Fibroblast of the conjunctiva (primary cell): ENCODE results near the gene SYNJ2.
A peak's percentile ranks its signal among the peaks of the same experiment; 100 is the strongest.

ENCODE experiments used
- DNase-seq: peaks from one replicate; pipeline ENCODE4 v3.0.0-alpha.2; 2010; ENCODE audit warnings: low read depth

Gene SYNJ2

DNA sequence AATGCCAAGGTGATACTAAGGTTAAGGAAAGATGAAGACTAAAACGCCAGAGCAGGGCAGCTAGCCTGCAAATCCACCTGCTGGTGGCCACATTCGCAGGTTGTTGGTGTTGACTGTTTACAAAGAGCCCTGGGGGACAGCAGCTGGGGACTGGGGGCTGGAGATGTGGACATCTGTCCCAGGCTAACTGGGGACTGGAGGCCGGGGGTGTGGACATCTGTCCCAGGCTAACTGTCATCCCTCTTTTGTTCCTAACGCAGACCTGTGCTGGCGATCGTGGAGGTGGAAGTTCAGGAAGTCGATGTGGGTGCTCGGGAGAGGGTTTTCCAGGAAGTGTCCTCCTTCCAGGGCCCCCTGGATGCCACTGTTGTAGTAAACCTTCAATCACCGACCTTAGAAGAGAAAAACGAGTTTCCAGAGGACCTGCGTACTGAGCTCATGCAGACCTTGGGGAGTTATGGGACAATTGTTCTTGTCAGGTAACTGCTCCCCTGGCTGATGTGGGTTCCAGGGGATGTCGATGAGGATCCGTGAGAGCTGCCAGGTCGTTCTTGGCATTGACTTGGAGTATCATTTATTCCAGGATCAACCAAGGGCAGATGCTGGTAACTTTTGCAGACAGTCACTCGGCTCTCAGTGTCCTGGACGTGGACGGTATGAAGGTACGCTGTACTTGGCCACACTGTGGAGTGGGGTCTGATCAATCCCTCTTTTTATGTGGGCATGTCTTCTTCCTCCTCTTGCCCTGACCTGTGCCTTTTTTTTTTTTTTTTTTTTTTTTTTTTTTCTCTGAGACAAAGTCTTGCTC, 99.4 kb downstream of the SYNJ2 start:
- no peak for DNase-seq

GRCh38 chr6:158081657-158081935, 99.9 kb downstream of the SYNJ2 start:
- DNase-seq = no peak

GRCh38 chr6:158083455-158084325, 102.0 kb downstream of the SYNJ2 start:
- no peak for DNase-seq

- DNase-seq = no peak
Measured at GRCh38 chr6:158085261-158086053, 103.8 kb downstream of the SYNJ2 start.

GRCh38 chr6:158086054-158086503, 104.4 kb downstream of the SYNJ2 start:
- no peak for DNase-seq

- DNase-seq = no peak
Measured at GRCh38 chr6:158086504-158087223, 105.0 kb downstream of the SYNJ2 start.

- no peak for DNase-seq
Measured at GRCh38 chr6:158087224-158087867, 105.7 kb downstream of the SYNJ2 start.

GRCh38 chr6:158092806-158093205, 111.1 kb downstream of the SYNJ2 start:
- DNase-seq = no peak

DNA sequence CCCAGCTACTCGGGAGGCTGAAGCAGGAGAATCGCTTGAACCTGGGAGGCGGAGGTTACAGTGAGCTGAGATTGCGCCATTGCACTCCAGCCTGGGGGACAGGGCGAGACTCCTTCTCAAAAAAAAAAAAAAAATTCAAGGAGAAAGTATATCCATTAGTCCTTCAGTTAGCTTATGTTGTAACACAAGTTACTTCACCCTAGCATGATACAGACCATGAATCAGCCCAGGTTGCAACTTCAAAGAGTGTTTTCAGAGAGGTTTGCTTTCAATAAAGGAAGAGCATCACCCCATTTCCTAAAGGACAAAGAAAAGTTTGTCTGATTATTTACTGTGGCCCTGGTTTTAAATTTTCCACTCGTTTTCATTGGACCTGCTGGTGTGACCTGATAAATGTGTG, 113.4 kb downstream of the SYNJ2 start:
- no peak for DNase-seq

- DNase-seq = no peak
Measured at GRCh38 chr6:158095671-158096070, 114.0 kb downstream of the SYNJ2 start.

GRCh38 chr6:158103228-158103627, 121.6 kb downstream of the SYNJ2 start:
- no peak for DNase-seq

DNA sequence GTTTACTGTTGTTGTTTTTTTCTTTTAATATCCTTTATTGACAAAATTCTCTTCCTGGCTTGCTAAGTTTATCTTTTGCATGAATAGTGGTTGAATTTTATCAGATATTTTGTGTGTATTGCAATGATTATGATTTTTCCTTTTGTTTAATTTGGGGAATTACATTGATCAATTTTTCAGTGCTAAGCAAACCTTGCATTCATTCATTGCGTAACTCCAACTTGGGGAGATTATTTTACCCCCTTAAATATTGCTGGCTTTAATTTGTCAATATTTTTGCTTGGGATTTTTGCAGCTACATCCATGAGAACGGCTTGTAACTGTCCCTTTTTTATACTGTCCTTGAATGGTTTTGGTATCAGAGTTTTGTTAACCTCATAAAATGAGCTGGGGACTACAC, 123.0 kb downstream of the SYNJ2 start:
- DNase-seq = no peak

GRCh38 chr6:158109748-158110147, 128.1 kb downstream of the SYNJ2 start:
- DNase-seq = peak; percentile 6

GRCh38 chr6:158110986-158111385, 129.3 kb downstream of the SYNJ2 start:
- DNase-seq = no peak

DNA sequence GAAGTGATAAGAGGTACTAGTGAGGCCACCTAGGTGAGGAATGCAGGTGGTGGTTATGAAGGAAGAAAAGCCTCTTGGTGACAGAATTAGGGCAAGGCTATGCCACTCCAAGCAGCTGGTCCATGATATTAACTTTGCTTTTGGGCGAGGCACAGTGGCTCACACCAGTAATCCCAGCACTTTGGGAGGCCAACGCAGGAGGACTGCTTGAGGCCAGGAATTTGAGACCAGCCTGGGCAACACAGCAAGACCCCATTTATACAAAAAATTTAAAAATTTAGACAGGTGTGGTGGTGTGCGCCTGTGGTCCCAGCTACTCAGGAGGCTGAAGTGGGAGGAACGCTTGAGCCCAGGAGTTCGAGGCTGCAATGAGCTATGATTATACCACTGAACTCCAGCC, 130.3 kb downstream of the SYNJ2 start:
- DNase-seq = no peak

DNA sequence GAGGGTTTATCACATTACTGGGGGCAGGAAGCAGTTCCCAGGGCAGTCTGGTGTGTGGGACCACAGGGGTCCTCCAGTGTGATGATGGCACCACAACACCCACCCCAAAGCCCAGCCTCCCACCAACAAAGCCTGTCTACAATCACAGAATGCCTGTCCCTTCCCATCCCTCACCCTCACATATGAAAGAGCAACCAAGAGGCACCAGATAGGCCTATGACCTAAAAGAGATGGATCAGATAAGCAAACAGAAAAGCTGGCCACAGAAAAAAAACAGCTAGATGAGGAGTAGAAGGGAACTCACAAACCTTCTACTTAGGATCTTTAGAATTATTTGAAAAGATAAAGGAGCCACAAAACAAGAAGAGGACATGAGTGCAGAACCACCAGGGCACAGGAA, 132.1 kb downstream of the SYNJ2 start:
- DNase-seq = no peak

DNA sequence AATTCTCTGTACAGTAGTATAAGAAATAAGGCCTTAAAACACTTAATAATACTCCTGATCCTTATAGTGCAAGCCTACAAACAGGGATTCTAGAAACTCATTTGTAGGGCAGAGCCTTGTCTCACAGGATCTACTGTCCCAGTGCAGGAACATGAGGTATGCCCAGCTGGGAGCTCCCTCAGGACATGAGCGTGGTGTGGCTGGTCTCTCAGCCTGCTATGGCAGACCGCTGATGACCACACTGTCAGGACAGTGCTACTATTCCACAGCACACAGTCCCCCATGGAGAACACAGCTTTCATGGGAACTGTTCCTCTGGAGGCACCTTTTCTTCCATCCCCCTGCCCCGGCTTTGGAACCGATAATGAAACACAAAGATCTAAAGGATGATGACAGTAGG, 133.4 kb downstream of the SYNJ2 start:
- no peak for DNase-seq

- DNase-seq = no peak
Measured at GRCh38 chr6:158115508-158115907, 133.8 kb downstream of the SYNJ2 start.

DNA sequence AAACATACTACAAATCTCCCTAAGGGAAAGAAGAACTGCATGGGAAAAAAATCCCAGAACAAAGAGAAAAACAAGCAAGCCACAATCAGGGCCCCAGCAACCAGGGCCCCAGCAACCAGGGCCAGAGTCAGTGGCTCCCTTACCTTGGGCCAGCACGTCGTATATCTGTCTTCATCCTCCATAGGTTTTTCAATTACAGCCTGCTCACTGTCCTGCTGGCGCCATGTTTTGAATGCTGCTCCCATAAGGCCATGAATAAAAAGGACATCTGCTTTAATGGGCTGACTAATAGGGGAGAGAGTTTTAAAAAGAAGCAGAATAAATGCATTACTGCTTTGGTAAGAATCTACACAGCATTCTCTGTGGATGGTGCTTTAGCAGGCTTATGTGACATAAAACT, 137.2 kb downstream of the SYNJ2 start:
- DNase-seq = no peak

DNA sequence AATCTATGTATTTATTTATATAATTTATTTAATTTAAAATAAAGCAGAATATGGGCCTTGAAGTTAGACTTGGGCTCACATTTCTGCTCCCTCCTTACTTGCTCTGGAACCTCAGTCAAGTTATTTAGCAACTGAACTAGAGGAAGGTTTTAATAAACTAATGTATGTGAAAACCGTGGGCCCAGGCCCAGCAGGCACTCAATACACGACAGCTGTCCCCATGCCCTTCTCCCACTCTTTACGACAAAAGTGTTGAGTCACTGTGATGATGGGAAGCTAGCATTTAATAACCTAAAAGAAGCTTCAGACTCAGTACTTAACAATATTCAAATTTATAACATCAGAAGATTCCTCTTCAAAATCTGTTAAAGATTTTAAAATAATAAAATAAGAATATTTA, 139.7 kb downstream of the SYNJ2 start:
- no peak for DNase-seq

DNA sequence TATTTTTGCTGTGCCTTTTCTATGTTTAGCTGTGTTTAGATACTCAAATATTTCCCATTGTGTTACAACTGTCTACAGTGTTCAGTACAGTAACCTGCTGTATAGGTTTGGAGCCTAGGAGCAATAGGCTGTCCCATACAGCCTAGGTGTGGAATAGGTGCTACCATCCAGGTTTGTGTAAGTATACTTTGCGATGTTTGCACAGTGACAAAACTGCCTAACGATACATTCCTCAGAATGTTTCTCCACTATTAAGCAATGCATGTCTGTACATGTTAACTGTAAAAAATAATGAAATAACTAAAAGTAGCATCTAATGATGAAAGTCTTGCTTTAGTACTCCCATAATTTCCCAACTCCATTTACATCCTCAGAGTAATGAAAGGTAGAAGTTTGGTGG, 140.4 kb downstream of the SYNJ2 start:
- DNase-seq = no peak
